Panc1 (cell line): ENCODE measurements around the gene SLC2A5.

Experiments
- REST ChIP-seq, 2 experiments: IDR thresholded peaks; 2 replicates each; pipeline ENCODE4 v1.6.1; 2011 to 2012; ENCODE audit warnings: low read depth in 2 of 2, control low read depth in 1 of 2, low read length in 1 of 2, mild to moderate bottlenecking in 1 of 2, moderate library complexity in 1 of 2; ENCODE audit not compliant: insufficient read depth in 1 of 2
- SIN3A ChIP-seq: IDR thresholded peaks from 2 replicates; pipeline ENCODE4 v1.6.1; 2012; ENCODE audit warnings: low read depth, mild to moderate bottlenecking, low read length, moderate library complexity, borderline replicate concordance; ENCODE audit not compliant: insufficient read depth
- TF ChIP-seq, protein P1 (sequence below): fragments of 450-650 bp; IDR thresholded peaks from 2 replicates; pipeline ENCODE4 v1.5.1; 2017; ENCODE audit warnings: mild to moderate bottlenecking

GRCh38 chr1:9014475-9015375 lies 54.7 kb downstream of the SLC2A5 start:
- TF ChIP-seq, protein P1, sequence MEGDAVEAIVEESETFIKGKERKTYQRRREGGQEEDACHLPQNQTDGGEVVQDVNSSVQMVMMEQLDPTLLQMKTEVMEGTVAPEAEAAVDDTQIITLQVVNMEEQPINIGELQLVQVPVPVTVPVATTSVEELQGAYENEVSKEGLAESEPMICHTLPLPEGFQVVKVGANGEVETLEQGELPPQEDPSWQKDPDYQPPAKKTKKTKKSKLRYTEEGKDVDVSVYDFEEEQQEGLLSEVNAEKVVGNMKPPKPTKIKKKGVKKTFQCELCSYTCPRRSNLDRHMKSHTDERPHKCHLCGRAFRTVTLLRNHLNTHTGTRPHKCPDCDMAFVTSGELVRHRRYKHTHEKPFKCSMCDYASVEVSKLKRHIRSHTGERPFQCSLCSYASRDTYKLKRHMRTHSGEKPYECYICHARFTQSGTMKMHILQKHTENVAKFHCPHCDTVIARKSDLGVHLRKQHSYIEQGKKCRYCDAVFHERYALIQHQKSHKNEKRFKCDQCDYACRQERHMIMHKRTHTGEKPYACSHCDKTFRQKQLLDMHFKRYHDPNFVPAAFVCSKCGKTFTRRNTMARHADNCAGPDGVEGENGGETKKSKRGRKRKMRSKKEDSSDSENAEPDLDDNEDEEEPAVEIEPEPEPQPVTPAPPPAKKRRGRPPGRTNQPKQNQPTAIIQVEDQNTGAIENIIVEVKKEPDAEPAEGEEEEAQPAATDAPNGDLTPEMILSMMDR: no peak
- TF ChIP-seq REST (IDR thresholded peaks at IDR 0.05; ENCODE audit: insufficient read depth in 1 of 2, low read depth in 2 of 2, low read length in 1 of 2): no peak
- TF ChIP-seq SIN3A: no peak
